OCI-LY1 (cell line): ENCODE results near the gene HHEX.

ENCODE experiments used
- H2AFZ ChIP-seq: fragments of 200-600 bp; sonication (generic), shearing (Covaris generic); 2 replicates; pipeline ENCODE4 v1.6.0; 2014; ENCODE audit warnings: antibody characterized with exemption, mild to moderate bottlenecking, low read length
- H3F3A ChIP-seq: fragments of 200-600 bp; sonication (generic), shearing (Covaris generic); 2 replicates; pipeline ENCODE4 v1.6.0; 2014; ENCODE audit warnings: mild to moderate bottlenecking, antibody characterized with exemption, low read length, moderate library complexity; ENCODE audit not compliant: insufficient read depth
- H3K27ac ChIP-seq: fragments of 200-600 bp; sonication (generic); 2 replicates; pipeline ENCODE4 v1.5.1; 2014; ENCODE audit warnings: low read length, mixed run types, mild to moderate bottlenecking, low read depth; ENCODE audit not compliant: poor library complexity, severe bottlenecking
- H3K27me3 ChIP-seq: fragments of 200-600 bp; sonication (generic); 2 replicates; pipeline ENCODE4 v1.6.0; 2014; ENCODE audit warnings: antibody characterized with exemption, mild to moderate bottlenecking, low read length, moderate library complexity; ENCODE audit not compliant: insufficient read depth
- H3K36me3 ChIP-seq: fragments of 200-600 bp; sonication (generic); 2 replicates; pipeline ENCODE4 v1.6.1; 2014; ENCODE audit warnings: mild to moderate bottlenecking, antibody characterized with exemption, low read length, moderate library complexity, mixed read lengths; ENCODE audit not compliant: insufficient read depth
- H3K4me1 ChIP-seq: fragments of 200-600 bp; sonication (generic); 2 replicates; pipeline ENCODE4 v1.5.1; 2014; ENCODE audit warnings: mild to moderate bottlenecking, low read length, moderate library complexity; ENCODE audit not compliant: insufficient read depth, severe bottlenecking
- H3K4me2 ChIP-seq: fragments of 200-600 bp; sonication (generic), shearing (Covaris generic); 2 replicates; pipeline ENCODE4 v1.6.1; 2014; ENCODE audit warnings: low read length
- H3K4me3 ChIP-seq: fragments of 200-600 bp; sonication (generic); 2 replicates; pipeline ENCODE4 v1.5.1; 2014; ENCODE audit warnings: low read length, low read depth, mild to moderate bottlenecking, mixed read lengths; ENCODE audit not compliant: poor library complexity, severe bottlenecking
- H3K79me2 ChIP-seq: fragments of 200-600 bp; shearing (Covaris generic); 2 replicates; pipeline ENCODE4 v1.6.1; 2016; ENCODE audit warnings: mixed run types, low read length, mixed read lengths; ENCODE audit not compliant: insufficient read depth
- H3K9ac ChIP-seq: fragments of 200-600 bp; sonication (generic), shearing (Covaris generic); 2 replicates; pipeline ENCODE4 v1.6.1; 2014; ENCODE audit warnings: mild to moderate bottlenecking, low read length, mixed read lengths
- H3K9me2 ChIP-seq: fragments of 200-600 bp; sonication (generic), shearing (Covaris generic); 2 replicates; pipeline ENCODE4 v1.6.1; 2014; ENCODE audit warnings: low read depth, mild to moderate bottlenecking, low read length, mixed read lengths
- H3K9me3 ChIP-seq: fragments of 200-600 bp; shearing (Covaris generic); 2 replicates; pipeline ENCODE4 v1.6.1; 2014; ENCODE audit warnings: low read length, mixed read lengths
- H4K20me1 ChIP-seq: fragments of 200-600 bp; sonication (generic), shearing (Covaris generic); 2 replicates; pipeline ENCODE4 v1.6.0; 2016; ENCODE audit warnings: mild to moderate bottlenecking, low read length; ENCODE audit not compliant: insufficient read depth
- EZH2 ChIP-seq: fragments of 200-600 bp; sonication (generic), shearing (Covaris generic); IDR thresholded peaks from 2 replicates; pipeline ENCODE4 v1.8.0; 2017; ENCODE audit warnings: borderline replicate concordance, mixed run types, mild to moderate bottlenecking, antibody characterized with exemption, low read length, moderate library complexity, mixed read lengths
- TF ChIP-seq, protein P1 (sequence below): fragments of 200-600 bp; sonication (generic), shearing (Covaris generic); IDR thresholded peaks from 2 replicates; pipeline ENCODE4 v1.5.1; 2017; ENCODE audit warnings: mild to moderate bottlenecking, antibody characterized with exemption, low read length, moderate library complexity, mixed read lengths

The HHEX gene

DNA sequence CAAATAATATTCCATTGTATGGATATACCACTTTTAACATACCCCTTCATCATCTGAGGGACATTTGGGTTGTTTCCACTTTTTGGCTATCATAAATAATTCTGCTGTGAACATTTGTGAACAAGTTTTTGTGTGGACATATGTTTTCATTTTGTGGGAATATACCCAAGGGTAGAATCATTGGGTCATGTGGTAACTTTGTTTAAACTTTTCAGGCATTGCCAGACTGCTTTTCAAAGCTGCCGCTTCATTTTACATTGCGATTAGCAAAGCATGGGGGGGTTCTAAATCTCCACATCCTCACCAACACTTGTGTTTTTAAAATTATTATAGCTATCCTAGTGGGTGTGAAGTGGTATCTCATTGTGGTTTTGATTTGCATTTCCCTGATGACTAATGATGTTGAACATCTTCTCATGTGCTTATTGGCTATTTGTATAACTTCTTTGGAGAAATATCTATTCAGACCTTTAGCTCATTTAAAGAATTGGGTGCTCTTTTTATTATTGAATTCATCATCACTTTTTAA is 8.4 kb upstream of the HHEX start:
- Histone ChIP-seq H2AFZ (no peak overlapping the region), H3F3A (no peaks in the 10 kb centered on the region), H3K4me1 (no peaks in the 10 kb centered on the region), H3K4me3 (no peak overlapping the region), H3K36me3 (no peaks in the 10 kb centered on the region), H3K27ac (no peak overlapping the region), H3K79me2 (no peaks in the 10 kb centered on the region), H3K9me2 (no peaks in the 10 kb centered on the region), H4K20me1 (no peaks in the 10 kb centered on the region), H3K4me2 (no peak overlapping the region), H3K27me3 (no peaks in the 10 kb centered on the region), H3K9ac (no peak overlapping the region), H3K9me3 (no peaks in the 10 kb centered on the region)
- TF ChIP-seq, protein P1, sequence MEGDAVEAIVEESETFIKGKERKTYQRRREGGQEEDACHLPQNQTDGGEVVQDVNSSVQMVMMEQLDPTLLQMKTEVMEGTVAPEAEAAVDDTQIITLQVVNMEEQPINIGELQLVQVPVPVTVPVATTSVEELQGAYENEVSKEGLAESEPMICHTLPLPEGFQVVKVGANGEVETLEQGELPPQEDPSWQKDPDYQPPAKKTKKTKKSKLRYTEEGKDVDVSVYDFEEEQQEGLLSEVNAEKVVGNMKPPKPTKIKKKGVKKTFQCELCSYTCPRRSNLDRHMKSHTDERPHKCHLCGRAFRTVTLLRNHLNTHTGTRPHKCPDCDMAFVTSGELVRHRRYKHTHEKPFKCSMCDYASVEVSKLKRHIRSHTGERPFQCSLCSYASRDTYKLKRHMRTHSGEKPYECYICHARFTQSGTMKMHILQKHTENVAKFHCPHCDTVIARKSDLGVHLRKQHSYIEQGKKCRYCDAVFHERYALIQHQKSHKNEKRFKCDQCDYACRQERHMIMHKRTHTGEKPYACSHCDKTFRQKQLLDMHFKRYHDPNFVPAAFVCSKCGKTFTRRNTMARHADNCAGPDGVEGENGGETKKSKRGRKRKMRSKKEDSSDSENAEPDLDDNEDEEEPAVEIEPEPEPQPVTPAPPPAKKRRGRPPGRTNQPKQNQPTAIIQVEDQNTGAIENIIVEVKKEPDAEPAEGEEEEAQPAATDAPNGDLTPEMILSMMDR: no peak
- TF ChIP-seq EZH2: no peak

GRCh38 chr10:92688573-92688926 is 1.2 kb upstream of the HHEX start:
- H3K4me1 ChIP-seq: peaks cover 25% of the 10 kb centered on the region
- H3F3A ChIP-seq: no peaks in the 10 kb centered on the region
- H3K27ac ChIP-seq: no peak overlapping the region
- H3K9ac ChIP-seq: no peak overlapping the region
- no peaks in the 10 kb centered on the region for H3K79me2 ChIP-seq
- no peaks in the 10 kb centered on the region for H3K27me3 ChIP-seq
- H4K20me1 ChIP-seq: no peaks in the 10 kb centered on the region
- H3K36me3 ChIP-seq: no peaks in the 10 kb centered on the region
- no peaks in the 10 kb centered on the region for H3K9me2 ChIP-seq
- H3K9me3 ChIP-seq: no peaks in the 10 kb centered on the region
- H3K4me2 ChIP-seq: peak overlapping the region; percentile 79
- H3K4me3 ChIP-seq: peak overlapping the region; percentile 60
- H2AFZ ChIP-seq: no peak overlapping the region
- TF ChIP-seq, protein P1: no peak
- no peak for TF ChIP-seq EZH2

DNA sequence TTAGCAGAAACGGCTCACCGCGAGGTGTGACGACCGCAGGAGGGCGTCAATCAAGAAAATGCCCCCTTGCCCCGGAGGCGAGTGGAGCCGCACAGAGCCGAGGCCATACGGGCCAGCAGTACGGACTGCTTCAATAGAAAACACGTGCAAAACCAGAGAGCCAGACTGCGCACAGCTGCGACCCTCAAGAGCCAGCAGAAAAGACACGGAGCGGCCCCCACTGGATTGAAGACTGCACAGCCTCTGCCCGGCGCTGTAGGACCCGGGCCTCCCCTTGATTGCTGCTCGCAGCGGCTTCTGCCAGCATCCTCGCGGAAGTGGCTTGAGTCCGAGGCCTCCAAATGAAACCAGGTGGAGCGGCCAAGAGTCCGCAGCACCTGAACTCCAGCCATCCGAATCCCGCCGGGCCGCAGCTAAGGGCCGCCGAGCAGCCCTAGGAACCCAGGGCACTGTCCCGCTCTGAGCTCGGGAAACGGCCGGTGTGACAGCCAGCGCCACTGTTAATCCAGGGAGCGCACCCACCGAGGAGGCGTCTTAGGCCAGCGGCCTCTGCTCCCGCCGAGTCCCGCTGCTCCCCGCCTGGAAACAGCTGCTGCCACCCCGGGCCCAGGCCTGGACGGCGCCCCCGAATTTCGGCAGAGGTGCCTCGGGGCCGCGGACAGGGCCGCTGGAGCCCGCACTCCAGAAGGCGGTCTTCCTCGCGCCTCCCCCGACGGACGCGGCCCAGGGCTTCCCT is 660 bp upstream of the HHEX start:
- Histone ChIP-seq H3K9me2 (no peaks in the 10 kb centered on the region), H3K4me1 (peaks cover 25% of the 10 kb centered on the region), H4K20me1 (no peaks in the 10 kb centered on the region), H3K27me3 (no peaks in the 10 kb centered on the region), H3K79me2 (no peaks in the 10 kb centered on the region), H3K4me3 (peak overlapping the region; percentile 60), H3K9ac (no peak overlapping the region; the same call in 1 of the 2 replicates), H3K36me3 (no peaks in the 10 kb centered on the region), H2AFZ (no peak overlapping the region), H3K27ac (no peak overlapping the region), H3F3A (no peaks in the 10 kb centered on the region), H3K9me3 (no peaks in the 10 kb centered on the region), H3K4me2 (peak overlapping the region; percentile 79)
- no peak for TF ChIP-seq EZH2
- TF ChIP-seq, protein P1: peak; percentile 20; the same call in 1 of the 2 replicates
